GM23338 (cell line): ENCODE results near the gene CHAT.

Experiments
- CREB1 ChIP-seq: fragments of 250-450 bp; sonication (Bioruptor Pico); IDR thresholded peaks from 2 replicates; pipeline ENCODE4 v1.5.0; 2020; ENCODE audit warnings: low read depth, mild to moderate bottlenecking, moderate library complexity
- CTCF ChIP-seq, 2 experiments: fragments of 200-600 bp in 1 of 2; sonication (generic) in 1 of 2; conservative IDR thresholded peaks; 2 replicates each; pipeline versions ENCODE4 v1.5.1 to v1.6.1; 2016 to 2017; ENCODE audit warnings: antibody characterized with exemption in 2 of 2, low read depth in 2 of 2, mild to moderate bottlenecking in 2 of 2, moderate library complexity in 1 of 2
- EZH2 ChIP-seq: fragments of 200-600 bp; sonication (generic); IDR thresholded peaks from one replicate; pipeline ENCODE4 v1.8.0; 2017; ENCODE audit warnings: antibody characterized with exemption, mild to moderate bottlenecking, low read depth; ENCODE audit not compliant: unreplicated experiment
- EZH2phosphoT487 ChIP-seq: fragments of 200-600 bp; sonication (generic); IDR thresholded peaks from one replicate; pipeline ENCODE4 v1.8.1; 2018; ENCODE audit warnings: antibody characterized with exemption; ENCODE audit not compliant: unreplicated experiment
- JUNB ChIP-seq: IDR thresholded peaks from one replicate; pipeline ENCODE4 v1.6.1; 2016; ENCODE audit warnings: antibody characterized with exemption; ENCODE audit not compliant: unreplicated experiment
- POLR2AphosphoS5 ChIP-seq: IDR thresholded peaks from 2 replicates; pipeline ENCODE4 v1.6.1; 2016; ENCODE audit warnings: antibody characterized with exemption, low read depth
- REST ChIP-seq: IDR thresholded peaks from one replicate; pipeline ENCODE4 v1.6.1; 2018; ENCODE audit warnings: antibody characterized with exemption; ENCODE audit not compliant: unreplicated experiment
- ZNF462 ChIP-seq: fragments of 250-450 bp; sonication (Bioruptor Pico); IDR thresholded peaks from 2 replicates; pipeline ENCODE4 v1.5.0; 2020; ENCODE audit warnings: mild to moderate bottlenecking, moderate library complexity

- no peak for TF ChIP-seq CREB1 (CRISPR knock-in tag)
- TF ChIP-seq CTCF (conservative IDR thresholded peaks at IDR 0.05; ENCODE audit: low read depth in 2 of 2): no peak
- no peak for TF ChIP-seq EZH2
- no peak for TF ChIP-seq POLR2AphosphoS5
- no peak for TF ChIP-seq ZNF462
- no peak for TF ChIP-seq EZH2phosphoT487
- no peak for TF ChIP-seq REST
- TF ChIP-seq JUNB: no peak
These were observed 44.7 kb upstream of the CHAT start for GRCh38 chr10:49569031-49569631.
